ENCODE results near the gene ANKRD60. TPM values are rescaled to one million over a fixed set of nuclear protein-coding genes. Genes with fewer than 3 reads are reported as not detected.

The ANKRD60 gene
- total and polyA plus RNA-seq, 2 donors (not counting 1 experiment from before 2014, with no cell fraction given), result 0.27 TPM; not detected in 1

DNA sequence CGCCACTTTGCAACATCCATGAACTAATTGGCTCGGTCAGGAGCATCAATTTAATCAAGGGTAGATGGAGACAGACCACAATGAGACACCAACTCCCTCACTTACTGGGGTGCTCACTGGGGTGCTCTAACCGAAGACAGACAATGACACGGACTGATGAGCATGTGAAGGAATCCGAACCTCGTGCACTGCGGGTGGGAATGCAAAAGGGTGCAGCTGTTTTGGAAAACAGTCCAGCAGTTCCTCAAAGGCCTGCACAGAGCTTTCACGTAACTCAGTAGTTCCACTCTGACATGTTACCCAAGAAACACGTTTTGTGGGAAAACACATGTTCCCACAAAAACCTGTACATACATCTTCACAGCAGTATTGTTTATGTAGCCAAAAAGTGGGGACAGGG lies 26.8 kb downstream of the ANKRD60 start:
- Histone ChIP-seq H3K4me3 (ENCODE audit: control extremely low read depth in 1 of 5, extremely low read depth in 1 of 5, insufficient read depth in 1 of 5, low read depth in 2 of 5, low read length in 4 of 5) (no peak overlapping the region), H3K9me3 (ENCODE audit: control extremely low read depth in 1 of 3, control insufficient read depth in 2 of 3, insufficient read depth in 1 of 3, low read length in 2 of 3) (peaks cover 0 to 4% (median 0%) of the 10 kb centered on the region in 3 donors), H3K27me3 (replicated peaks in 1 of 4; ENCODE audit: control extremely low read depth in 1 of 4, control insufficient read depth in 3 of 4, insufficient read depth in 4 of 4, low read length in 3 of 4) (peaks cover 0 to 2% (median 0%) of the 10 kb centered on the region in 4 experiments), H3K9ac (ENCODE audit: low read length) (no peak overlapping the region), H3K79me2 (ENCODE audit: control insufficient read depth, insufficient read depth, low read length) (no peaks in the 10 kb centered on the region), H4K20me1 (ENCODE audit: control insufficient read depth, insufficient read depth, low read length, poor library complexity, severe bottlenecking) (no peaks in the 10 kb centered on the region), H3K36me3 (replicated peaks in 1 of 2; ENCODE audit: control extremely low read depth in 1 of 2, control insufficient read depth in 1 of 2, extremely low read depth in 1 of 2, insufficient read depth in 2 of 2, low read length in 1 of 2) (no peaks in the 10 kb centered on the region), H3K4me2 (replicated peaks; ENCODE audit: low read depth, low read length, poor library complexity, severe bottlenecking) (no peak overlapping the region), H2AFZ (ENCODE audit: insufficient read depth, low read depth, low read length, poor library complexity, severe bottlenecking) (no peak overlapping the region), H3K4me1 (ENCODE audit: control insufficient read depth in 2 of 2, insufficient read depth in 2 of 2, low read length in 2 of 2) (no peaks in the 10 kb centered on the region), H3K27ac (ENCODE audit: low read length in 2 of 2) (no peak overlapping the region)
- WGBS (ENCODE audit: insufficient coverage), result 84% methylated on average over 8 of the region's 9 CpGs
- Mint-ChIP-seq H3K27me3 (peaks cover 8% of the 10 kb centered on the region), H3K27ac (no peak overlapping the region), H3K4me3 (no peak overlapping the region), H3K4me1 (no peaks in the 10 kb centered on the region), H3K9me3 (ENCODE audit: insufficient read depth) (no peaks in the 10 kb centered on the region)
- POLR2A ChIA-PET, result no interaction called here
- no peak for TF ChIP-seq EZH2 (IDR thresholded peaks at IDR 0.05; ENCODE audit: borderline replicate concordance, insufficient read depth, low read depth, low read length, poor library complexity, severe bottlenecking)
- TF ChIP-seq, protein P1, sequence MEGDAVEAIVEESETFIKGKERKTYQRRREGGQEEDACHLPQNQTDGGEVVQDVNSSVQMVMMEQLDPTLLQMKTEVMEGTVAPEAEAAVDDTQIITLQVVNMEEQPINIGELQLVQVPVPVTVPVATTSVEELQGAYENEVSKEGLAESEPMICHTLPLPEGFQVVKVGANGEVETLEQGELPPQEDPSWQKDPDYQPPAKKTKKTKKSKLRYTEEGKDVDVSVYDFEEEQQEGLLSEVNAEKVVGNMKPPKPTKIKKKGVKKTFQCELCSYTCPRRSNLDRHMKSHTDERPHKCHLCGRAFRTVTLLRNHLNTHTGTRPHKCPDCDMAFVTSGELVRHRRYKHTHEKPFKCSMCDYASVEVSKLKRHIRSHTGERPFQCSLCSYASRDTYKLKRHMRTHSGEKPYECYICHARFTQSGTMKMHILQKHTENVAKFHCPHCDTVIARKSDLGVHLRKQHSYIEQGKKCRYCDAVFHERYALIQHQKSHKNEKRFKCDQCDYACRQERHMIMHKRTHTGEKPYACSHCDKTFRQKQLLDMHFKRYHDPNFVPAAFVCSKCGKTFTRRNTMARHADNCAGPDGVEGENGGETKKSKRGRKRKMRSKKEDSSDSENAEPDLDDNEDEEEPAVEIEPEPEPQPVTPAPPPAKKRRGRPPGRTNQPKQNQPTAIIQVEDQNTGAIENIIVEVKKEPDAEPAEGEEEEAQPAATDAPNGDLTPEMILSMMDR (IDR thresholded peaks at IDR 0.05), result no peak
- DNase-seq (no peak), ATAC-seq (ENCODE audit: low read depth) (no peak)
- CTCF ChIA-PET, result interaction anchor here (1.4 kb wide), 1 partner anchor 600 kb away, joined by 3 read pairs; no protein-coding TSS in a partner anchor
- intact Hi-C loops (cut with micrococcal nuclease), result loop anchor here (10.0 kb wide), 1 partner anchor 1107 kb away; no protein-coding TSS in a partner anchor

DNA sequence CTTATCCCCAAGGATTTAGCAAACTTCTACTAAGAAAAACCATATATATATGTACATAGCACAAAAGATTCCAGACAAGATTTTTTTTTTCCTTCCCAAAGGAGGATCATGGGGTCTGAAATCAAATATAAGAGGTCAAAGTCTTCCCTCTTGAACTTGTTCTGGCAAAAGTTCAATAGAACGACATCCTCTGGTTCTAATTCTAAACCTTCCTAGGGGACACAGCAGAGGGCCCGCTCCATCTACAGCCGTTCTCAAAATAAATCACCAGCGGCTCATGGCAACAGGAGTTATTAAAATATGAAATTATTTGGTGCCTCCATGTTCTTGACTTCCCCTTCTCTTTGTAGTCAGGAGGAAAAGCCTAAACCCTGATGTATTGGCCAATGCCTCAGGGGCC lies 29.0 kb downstream of the ANKRD60 start:
- H3K27me3 Mint-ChIP-seq, result peaks cover 4% of the 10 kb centered on the region
- Histone ChIP-seq H3K4me1 (ENCODE audit: control insufficient read depth in 2 of 2, insufficient read depth in 2 of 2, low read length in 2 of 2) (no peaks in the 10 kb centered on the region), H3K4me3 (ENCODE audit: control extremely low read depth in 1 of 5, extremely low read depth in 1 of 5, insufficient read depth in 1 of 5, low read depth in 2 of 5, low read length in 4 of 5) (no peak overlapping the region), H4K20me1 (ENCODE audit: control insufficient read depth, insufficient read depth, low read length, poor library complexity, severe bottlenecking) (no peaks in the 10 kb centered on the region), H2AFZ (ENCODE audit: insufficient read depth, low read depth, low read length, poor library complexity, severe bottlenecking) (no peak overlapping the region), H3K27me3 (replicated peaks in 1 of 4; ENCODE audit: control extremely low read depth in 1 of 4, control insufficient read depth in 3 of 4, insufficient read depth in 4 of 4, low read length in 3 of 4) (peaks cover 0 to 2% (median 0%) of the 10 kb centered on the region in 4 experiments), H3K36me3 (replicated peaks in 1 of 2; ENCODE audit: control extremely low read depth in 1 of 2, control insufficient read depth in 1 of 2, extremely low read depth in 1 of 2, insufficient read depth in 2 of 2, low read length in 1 of 2) (no peaks in the 10 kb centered on the region), H3K4me2 (replicated peaks; ENCODE audit: low read depth, low read length, poor library complexity, severe bottlenecking) (no peak overlapping the region), H3K79me2 (ENCODE audit: control insufficient read depth, insufficient read depth, low read length) (no peaks in the 10 kb centered on the region), H3K27ac (ENCODE audit: low read length in 2 of 2) (no peak overlapping the region), H3K9me3 (ENCODE audit: control extremely low read depth in 1 of 3, control insufficient read depth in 2 of 3, insufficient read depth in 1 of 3, low read length in 2 of 3) (peaks cover 0 to 10% (median 0%) of the 10 kb centered on the region in 3 donors), H3K9ac (ENCODE audit: low read length) (no peak overlapping the region)
- TF ChIP-seq EZH2 (IDR thresholded peaks at IDR 0.05; ENCODE audit: borderline replicate concordance, insufficient read depth, low read depth, low read length, poor library complexity, severe bottlenecking), result no peak
- TF ChIP-seq, protein P1 (IDR thresholded peaks at IDR 0.05), result no peak
- H3K4me3 Mint-ChIP-seq, result no peak overlapping the region
- intact Hi-C loops (cut with micrococcal nuclease), result no loop called here
- ATAC-seq (ENCODE audit: low read depth), result no peak
- no peaks in the 10 kb centered on the region for H3K4me1 Mint-ChIP-seq
- 80% methylated on average over 1 of the region's 4 CpGs for WGBS (ENCODE audit: insufficient coverage)
- no peak for DNase-seq
- H3K27ac Mint-ChIP-seq, result no peak overlapping the region
- ChIA-PET POLR2A (no interaction called here), CTCF (no interaction called here)
- H3K9me3 Mint-ChIP-seq (ENCODE audit: insufficient read depth), result no peaks in the 10 kb centered on the region

Data from B cell (primary cell).